Endothelial cell (in vitro differentiated cells): ENCODE results near the gene RIPK1. TPM values are rescaled to one million over a fixed set of nuclear protein-coding genes. Genes with fewer than 3 reads are reported as not detected.
"Not testable (repeated sequence)": the region's sequence is repeated elsewhere in the genome, so short reads cannot be mapped to it uniquely, and the experiment has no call there.

Experiments used
- DNase-seq: peaks from one replicate; pipeline ENCODE4 v3.0.0; 2021; ENCODE audit warnings: low spot score
- H3K27ac Mint-ChIP-seq: one replicate; pipeline ENCODE4 v1.8.0; 2021; ENCODE audit warnings: mixed read lengths, inconsistent platforms; ENCODE audit not compliant: unreplicated experiment
- H3K27me3 Mint-ChIP-seq: one replicate; pipeline ENCODE4 v1.8.0; 2021; ENCODE audit warnings: mild to moderate bottlenecking, moderate library complexity, mixed read lengths, inconsistent platforms; ENCODE audit not compliant: unreplicated experiment
- H3K36me3 Mint-ChIP-seq: one replicate; pipeline ENCODE4 v1.8.0; 2021; ENCODE audit warnings: mild to moderate bottlenecking, low read depth, mixed read lengths, inconsistent platforms; ENCODE audit not compliant: unreplicated experiment
- H3K4me1 Mint-ChIP-seq: one replicate; pipeline ENCODE4 v1.8.0; 2021; ENCODE audit warnings: mild to moderate bottlenecking, mixed read lengths, inconsistent platforms; ENCODE audit not compliant: unreplicated experiment
- H3K4me3 Mint-ChIP-seq: one replicate; pipeline ENCODE4 v1.8.0; 2021; ENCODE audit warnings: mild to moderate bottlenecking, mixed read lengths, inconsistent platforms; ENCODE audit not compliant: unreplicated experiment
- H3K9me3 Mint-ChIP-seq: one replicate; pipeline ENCODE4 v1.8.0; 2021; ENCODE audit warnings: mixed read lengths, inconsistent platforms; ENCODE audit not compliant: unreplicated experiment
- total RNA-seq: library from RNA; stranded (reverse); fragmentation: NEBNext Ultra II Directional; extraction: Animal tissue kit (Norgen Biotek cat#: 25700); gene quantifications from one replicate; pipeline ENCODE4 v1.2.1, GENCODE V29; 2021; ENCODE audit not compliant: unreplicated experiment
- TF ChIP-seq, protein P1 (sequence below): fragments of 200-600 bp; sonication (generic); IDR thresholded peaks from one replicate; pipeline ENCODE4 v1.5.0; 2021; ENCODE audit warnings: antibody characterized with exemption; ENCODE audit not compliant: unreplicated experiment

Gene RIPK1
- total RNA-seq, 1 donor from 2014 or later, result 34.7 TPM

DNA sequence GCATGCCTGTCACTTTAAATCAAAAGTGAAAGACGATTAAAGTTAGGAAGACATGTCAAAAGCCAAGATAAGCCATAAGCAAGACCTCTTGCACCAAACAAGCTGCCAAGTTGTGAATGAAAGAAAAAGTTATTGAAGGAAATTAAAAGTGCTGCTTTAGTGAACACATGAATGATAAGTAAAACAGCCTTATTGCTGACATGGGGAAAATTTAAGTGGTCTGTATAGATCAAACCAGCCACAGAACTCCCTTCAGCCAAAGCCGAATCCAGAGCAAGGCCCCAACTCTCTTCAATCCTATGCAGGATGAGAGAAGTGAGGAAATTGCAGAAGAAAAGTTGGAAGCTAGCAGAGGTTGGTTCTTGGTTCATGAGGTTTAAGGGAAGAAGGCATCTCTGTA is 9.3 kb upstream of the RIPK1 start:
- Mint-ChIP-seq H3K27me3 (peaks cover 2% of the 10 kb centered on the region), H3K36me3 (no peaks in the 10 kb centered on the region), H3K27ac (no peak overlapping the region), H3K4me3 (no peak overlapping the region), H3K4me1 (peaks cover 13% of the 10 kb centered on the region), H3K9me3 (no peaks in the 10 kb centered on the region)
- no peak for DNase-seq
- TF ChIP-seq, protein P1, sequence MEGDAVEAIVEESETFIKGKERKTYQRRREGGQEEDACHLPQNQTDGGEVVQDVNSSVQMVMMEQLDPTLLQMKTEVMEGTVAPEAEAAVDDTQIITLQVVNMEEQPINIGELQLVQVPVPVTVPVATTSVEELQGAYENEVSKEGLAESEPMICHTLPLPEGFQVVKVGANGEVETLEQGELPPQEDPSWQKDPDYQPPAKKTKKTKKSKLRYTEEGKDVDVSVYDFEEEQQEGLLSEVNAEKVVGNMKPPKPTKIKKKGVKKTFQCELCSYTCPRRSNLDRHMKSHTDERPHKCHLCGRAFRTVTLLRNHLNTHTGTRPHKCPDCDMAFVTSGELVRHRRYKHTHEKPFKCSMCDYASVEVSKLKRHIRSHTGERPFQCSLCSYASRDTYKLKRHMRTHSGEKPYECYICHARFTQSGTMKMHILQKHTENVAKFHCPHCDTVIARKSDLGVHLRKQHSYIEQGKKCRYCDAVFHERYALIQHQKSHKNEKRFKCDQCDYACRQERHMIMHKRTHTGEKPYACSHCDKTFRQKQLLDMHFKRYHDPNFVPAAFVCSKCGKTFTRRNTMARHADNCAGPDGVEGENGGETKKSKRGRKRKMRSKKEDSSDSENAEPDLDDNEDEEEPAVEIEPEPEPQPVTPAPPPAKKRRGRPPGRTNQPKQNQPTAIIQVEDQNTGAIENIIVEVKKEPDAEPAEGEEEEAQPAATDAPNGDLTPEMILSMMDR, result no peak

DNA sequence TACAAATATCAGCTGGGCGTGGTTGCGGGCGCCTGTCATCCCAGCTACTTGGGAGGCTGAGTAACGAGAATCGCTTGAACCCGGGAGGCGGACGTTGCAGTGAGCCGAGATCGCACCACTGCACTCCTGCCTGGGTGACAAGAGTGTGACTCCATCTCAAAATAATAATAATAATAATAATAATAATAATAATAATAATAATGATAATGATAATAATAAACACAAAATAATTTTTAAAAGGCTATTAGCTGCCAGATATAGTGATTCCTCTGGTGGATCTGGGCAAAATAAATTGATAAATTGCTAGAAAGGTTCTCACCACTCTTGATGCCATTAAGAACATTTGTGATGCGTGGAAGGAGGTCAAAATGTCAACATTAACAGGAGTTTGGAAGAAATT is 8.2 kb upstream of the RIPK1 start:
- H3K36me3 Mint-ChIP-seq, H3K4me1 Mint-ChIP-seq, DNase-seq, H3K9me3 Mint-ChIP-seq, H3K4me3 Mint-ChIP-seq, H3K27me3 Mint-ChIP-seq, H3K27ac Mint-ChIP-seq: not testable (repeated sequence)

DNA sequence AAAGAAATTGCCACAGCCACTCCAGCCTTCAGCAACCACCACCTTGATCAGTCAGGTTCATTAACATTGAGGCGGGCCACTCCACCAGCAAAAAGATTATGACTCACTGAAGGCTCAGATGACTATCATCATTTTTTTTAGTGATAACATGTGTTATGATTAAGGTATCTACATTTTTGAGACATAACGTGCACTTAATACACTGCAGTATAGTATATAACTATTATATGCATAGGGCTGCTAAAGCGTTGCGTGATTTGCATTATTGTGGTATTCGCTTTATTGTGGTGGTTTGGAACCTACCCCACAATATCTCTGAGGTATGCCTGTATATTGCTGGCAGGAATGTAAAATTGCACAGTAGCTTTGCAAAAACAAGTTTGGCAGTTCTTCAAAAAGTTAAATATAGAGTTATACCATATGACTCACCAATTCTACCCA is 6.8 kb upstream of the RIPK1 start:
- Mint-ChIP-seq H3K4me3 (no peak overlapping the region), H3K4me1 (peaks cover 7% of the 10 kb centered on the region), H3K9me3 (no peaks in the 10 kb centered on the region), H3K36me3 (peaks cover 2% of the 10 kb centered on the region), H3K27me3 (peaks cover 4% of the 10 kb centered on the region), H3K27ac (no peak overlapping the region)
- TF ChIP-seq, protein P1, result no peak
- DNase-seq, result no peak

DNA sequence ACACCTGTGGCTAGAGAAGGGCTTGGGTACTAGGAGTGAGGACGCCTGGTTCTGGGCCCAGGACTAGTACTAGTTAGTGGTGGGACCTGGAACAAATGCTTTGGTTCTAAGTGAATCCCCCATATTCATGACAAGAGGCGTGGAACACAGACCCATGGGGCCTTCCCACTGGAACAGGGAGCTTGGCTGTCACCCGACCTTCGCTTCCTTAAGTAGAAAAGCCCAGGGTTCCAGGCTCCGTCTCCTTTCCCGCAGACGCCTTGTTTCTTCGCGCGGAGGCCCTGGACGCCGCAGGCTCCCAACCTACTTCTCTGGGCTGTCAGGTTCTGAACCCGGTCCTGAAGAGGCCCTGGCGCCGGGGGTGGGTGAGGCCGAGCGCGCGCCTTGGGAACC is 5.0 kb upstream of the RIPK1 start:
- H3K9me3 Mint-ChIP-seq, H3K36me3 Mint-ChIP-seq, H3K27ac Mint-ChIP-seq, H3K4me3 Mint-ChIP-seq, DNase-seq: not testable (repeated sequence)
- Mint-ChIP-seq H3K4me1 (peaks cover 14% of the 10 kb centered on the region), H3K27me3 (peaks cover 11% of the 10 kb centered on the region)

DNA sequence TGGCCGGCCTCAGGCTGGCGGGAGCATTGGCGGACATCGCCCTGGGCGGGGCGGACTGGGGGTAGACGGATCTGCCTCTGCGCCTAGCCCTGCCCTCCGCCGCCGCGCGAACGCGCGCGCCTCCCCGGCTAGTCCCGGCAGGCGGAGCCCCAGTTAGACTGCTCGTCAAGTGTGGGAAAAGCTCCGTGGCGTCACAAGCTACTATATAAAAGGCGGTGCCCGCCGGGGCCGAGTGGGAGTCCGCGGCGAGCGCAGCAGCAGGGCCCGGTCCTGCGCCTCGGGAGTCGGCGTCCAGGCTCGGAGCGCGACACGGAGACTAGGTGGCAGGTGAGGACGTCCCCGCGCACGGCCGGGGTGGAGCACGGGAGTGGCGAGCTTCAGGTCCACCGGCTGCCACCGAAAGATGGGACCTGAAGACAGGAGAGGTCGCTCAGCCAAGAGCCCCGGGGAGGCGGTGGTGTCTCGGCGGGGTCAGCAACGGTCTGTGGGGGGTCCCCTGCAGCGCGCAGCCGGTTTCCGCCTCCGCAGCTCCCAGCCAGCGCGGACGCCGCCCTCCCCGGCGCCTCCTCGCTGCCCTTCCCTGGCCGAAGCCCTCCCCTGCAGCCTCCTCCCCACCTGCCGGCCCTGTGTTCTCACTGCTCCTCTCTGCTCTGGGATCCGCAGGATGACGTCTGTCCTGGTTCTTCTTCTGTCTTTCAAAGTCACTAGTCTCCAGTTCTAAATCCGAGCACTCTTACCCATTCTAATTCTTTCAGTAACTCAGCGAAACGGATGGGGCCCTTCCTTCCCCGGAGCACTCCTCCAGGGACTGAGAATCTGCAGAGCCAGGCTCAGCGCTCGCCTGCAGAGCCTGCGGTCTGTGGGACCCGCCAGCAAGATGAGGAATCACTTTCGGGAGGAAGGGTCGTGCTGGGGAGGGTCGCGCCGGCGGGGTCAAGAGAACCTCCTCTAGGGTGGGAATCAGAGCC is 4.3 kb upstream of the RIPK1 start:
- peak; percentile 81 for DNase-seq
- H3K9me3 Mint-ChIP-seq, result no peaks in the 10 kb centered on the region

More for the DNA sequence above, 4.3 kb upstream of the RIPK1 start:
- Mint-ChIP-seq H3K4me3 (peak overlapping the region; percentile 97), H3K36me3 (peaks cover 8% of the 10 kb centered on the region), H3K27ac (peak overlapping the region; percentile 74), H3K4me1 (peaks cover 14% of the 10 kb centered on the region), H3K27me3 (peaks cover 12% of the 10 kb centered on the region)
- TF ChIP-seq, protein P1, result no peak
